Urinary bladder (tissue), 4 donors: ENCODE data around the gene SLC51A. TPM values are rescaled to one million over a fixed set of nuclear protein-coding genes. Genes with fewer than 3 reads are reported as not detected.
"Not testable (repeated sequence)": the region's sequence is repeated elsewhere in the genome, so short reads cannot be mapped to it uniquely, and the experiment has no call there.

ENCODE experiments used
- DNase-seq: peaks from one replicate; pipeline ENCODE4 v3.0.0-alpha.2; 2015; ENCODE audit errors: extremely low spot score
- H3K27ac ChIP-seq: one replicate; pipeline ENCODE4 v1.5.1; 2013; ENCODE audit warnings: low read depth, mild to moderate bottlenecking, moderate library complexity
- H3K36me3 ChIP-seq: one replicate; pipeline ENCODE4 v1.6.1; 2013; ENCODE audit warnings: mild to moderate bottlenecking, moderate library complexity; ENCODE audit not compliant: insufficient read depth
- H3K4me1 ChIP-seq: one replicate; pipeline ENCODE4 v1.6.1; 2013; ENCODE audit warnings: mild to moderate bottlenecking, moderate library complexity; ENCODE audit not compliant: insufficient read depth
- H3K4me3 ChIP-seq: one replicate; pipeline ENCODE4 v1.5.1; 2013; ENCODE audit warnings: low read depth, low read length
- WGBS: extraction: QIAGEN DNeasy Blood & Tissue Kit; methylation state at CpG from one replicate; pipeline ENCODE4 v1.1.7; 2013; 5-methylcytosine and 5-hydroxymethylcytosine counted together
- polyA plus RNA-seq: library from polyadenylated mRNA; stranded (reverse); fragments of 200-250 nt; gene quantifications from one replicate; pipeline ENCODE4 v1.2.3, GENCODE V29; 2013
- total RNA-seq: library from RNA; depleted of rRNA; stranded (reverse); fragments of >200 nt; gene quantifications from one replicate; pipeline ENCODE4 v1.2.3, GENCODE V29; 2014
- donor health status: healthy with polysubstance abuse.
- donor health status: healthy.

Gene SLC51A
- total and polyA plus RNA-seq, 2 donors, result 0.23 TPM; not detected in 1

DNA sequence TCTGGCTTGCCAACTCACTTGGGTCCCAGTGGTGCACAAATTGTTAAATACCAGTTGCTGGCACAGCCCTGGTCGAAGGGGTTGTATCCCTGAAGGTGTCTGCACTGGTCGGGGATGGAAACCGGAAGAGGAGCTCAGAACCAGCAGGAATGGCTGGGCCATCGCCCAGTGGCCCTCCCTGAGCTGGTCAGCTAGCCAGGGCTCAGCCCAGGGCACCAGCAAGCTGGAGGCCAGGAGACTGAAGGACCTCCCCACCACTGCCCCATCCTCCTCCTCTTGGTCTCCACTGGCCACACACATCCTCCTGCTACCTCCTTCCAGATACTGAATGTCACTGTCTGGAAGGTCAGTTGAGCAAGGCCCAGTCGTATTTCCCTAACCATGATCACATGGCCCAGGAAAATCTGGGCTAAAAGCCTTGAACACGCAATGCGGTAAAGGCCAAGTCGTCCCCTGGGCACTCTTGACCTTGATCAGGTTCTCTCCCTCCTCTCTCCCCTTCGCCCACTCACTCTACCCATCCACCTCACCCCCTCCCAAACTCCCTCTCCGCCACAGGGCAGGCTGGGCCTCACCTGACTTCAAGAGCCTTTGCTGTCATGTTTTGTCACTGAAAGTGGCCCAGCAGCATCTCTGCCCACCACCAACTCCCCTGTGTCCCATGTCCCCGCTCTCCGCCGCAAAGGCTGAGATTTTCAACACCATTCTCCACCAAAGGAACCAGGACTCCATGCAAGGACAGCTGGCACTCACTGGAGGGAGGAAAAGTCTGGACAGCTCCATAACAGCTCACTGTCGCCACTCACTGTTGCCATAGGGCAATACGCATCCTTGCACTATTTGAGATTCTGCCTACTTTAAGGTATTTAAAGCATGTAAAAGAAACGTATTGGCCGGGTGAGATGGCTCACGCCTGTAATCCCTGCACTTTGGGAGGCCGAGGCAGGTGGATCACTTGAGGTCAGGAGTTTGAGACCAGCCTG is 17.3 kb upstream of the SLC51A start:
- Histone ChIP-seq H3K36me3 (no peaks in the 10 kb centered on the region), H3K4me1 (no peaks in the 10 kb centered on the region), H3K27ac (no peak overlapping the region), H3K4me3 (no peak overlapping the region)
- WGBS, result 81% methylated on average over 19 of the region's 19 CpGs
- no peak for DNase-seq

DNA sequence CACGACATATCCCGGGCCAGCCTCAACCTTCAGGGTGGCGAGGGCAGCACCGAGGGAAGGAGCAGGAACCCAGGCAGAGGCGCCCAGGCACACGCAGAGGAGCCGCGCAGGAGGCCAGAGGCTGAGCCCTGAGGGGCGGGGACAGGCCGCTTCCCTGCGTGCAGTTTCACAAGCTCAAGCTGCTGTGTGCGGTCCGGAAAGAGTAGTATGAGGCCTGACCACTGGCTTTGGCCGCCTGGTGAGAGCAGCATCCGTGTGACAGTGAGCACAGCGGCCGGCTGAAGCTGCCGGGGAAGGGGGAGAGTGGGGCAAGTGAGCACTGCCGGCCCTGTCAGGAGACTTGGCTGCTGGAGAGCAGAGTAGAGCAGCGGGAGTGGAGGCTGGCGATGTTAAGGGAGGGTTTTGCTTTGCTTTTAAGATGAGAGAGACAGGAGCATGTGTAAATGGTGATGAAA is 13.8 kb upstream of the SLC51A start:
- no peak for DNase-seq
- no peak overlapping the region for H3K4me3 ChIP-seq
- WGBS, result 37% methylated on average over 21 of the region's 21 CpGs
- H3K36me3 ChIP-seq, result no peaks in the 10 kb centered on the region
- no peak overlapping the region for H3K27ac ChIP-seq
- no peaks in the 10 kb centered on the region for H3K4me1 ChIP-seq

- H3K4me3 ChIP-seq, result no peak overlapping the region
- no peaks in the 10 kb centered on the region for H3K36me3 ChIP-seq
- DNase-seq, result no peak
- H3K27ac ChIP-seq, result no peak overlapping the region
- H3K4me1 ChIP-seq, result no peaks in the 10 kb centered on the region
- WGBS, result 85% methylated on average over 3 of the region's 3 CpGs
Measured at GRCh38 chr3:196203846-196204245, 12.5 kb upstream of the SLC51A start.

- not testable (repeated sequence) for H3K27ac ChIP-seq, H3K4me3 ChIP-seq, DNase-seq, H3K4me1 ChIP-seq, H3K36me3 ChIP-seq
- WGBS, result 91% methylated on average over 9 of the region's 9 CpGs
Measured at GRCh38 chr3:196205442-196206205, 10.7 kb upstream of the SLC51A start.

GRCh38 chr3:196207159-196207832 is 9.0 kb upstream of the SLC51A start:
- Histone ChIP-seq H3K36me3 (no peaks in the 10 kb centered on the region), H3K4me1 (no peaks in the 10 kb centered on the region), H3K27ac (no peak overlapping the region), H3K4me3 (peak overlapping the region; percentile 28)
- 13% methylated on average over 50 of the region's 70 CpGs for WGBS
- DNase-seq, result no peak

DNA sequence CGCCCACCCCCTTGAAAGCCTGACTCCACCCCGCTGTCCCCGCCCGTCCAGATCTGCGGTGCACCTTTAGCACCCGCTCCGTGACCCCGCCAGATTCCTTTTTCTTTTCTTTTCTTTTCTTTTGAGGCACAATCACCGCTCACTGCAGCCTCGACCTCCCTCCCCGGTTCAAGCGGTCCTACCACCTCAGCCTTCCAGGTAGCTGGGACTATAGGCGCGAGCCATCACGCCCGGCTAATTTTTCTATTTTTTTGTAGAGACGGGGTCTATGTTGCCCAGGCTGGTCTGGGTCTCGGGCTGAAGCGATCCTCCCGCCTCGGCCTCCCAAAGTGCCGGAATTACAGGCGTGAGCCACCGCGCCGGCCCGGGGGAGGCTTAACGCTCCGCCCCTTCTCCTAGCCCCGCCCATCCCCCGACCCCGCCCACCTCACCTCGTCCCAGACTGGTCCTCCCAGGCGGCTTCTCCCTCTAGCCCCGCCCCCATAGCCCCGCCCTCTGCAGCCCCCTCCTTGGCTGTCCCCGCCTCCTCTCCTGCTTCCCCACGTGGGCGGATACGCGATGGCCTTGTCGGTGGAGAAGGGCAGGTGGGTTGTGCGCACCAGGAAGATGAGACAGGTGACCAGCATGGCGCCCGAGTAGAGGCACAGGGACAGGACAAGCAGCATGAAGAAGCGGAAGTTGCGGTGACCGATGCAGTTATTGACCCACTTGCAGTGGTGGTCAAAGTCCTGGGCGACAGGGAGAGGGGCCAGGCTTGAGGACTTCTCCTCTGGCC is 8.3 kb upstream of the SLC51A start:
- no peak overlapping the region for H3K27ac ChIP-seq
- H3K36me3 ChIP-seq, result no peaks in the 10 kb centered on the region
- peak overlapping the region; percentile 28 for H3K4me3 ChIP-seq
- WGBS, result 33% methylated on average over 49 of the region's 49 CpGs
- DNase-seq, result no peak
- H3K4me1 ChIP-seq, result no peaks in the 10 kb centered on the region

GRCh38 chr3:196208942-196209695 is 7.2 kb upstream of the SLC51A start:
- Histone ChIP-seq H3K4me1 (no peaks in the 10 kb centered on the region), H3K27ac (no peak overlapping the region), H3K36me3 (no peaks in the 10 kb centered on the region), H3K4me3 (no peak overlapping the region)
- DNase-seq, result no peak
- whole genome bisulfite sequencing, result 90% methylated on average over 24 of the region's 24 CpGs

- not testable (repeated sequence) for DNase-seq, H3K36me3 ChIP-seq, H3K27ac ChIP-seq, H3K4me3 ChIP-seq, H3K4me1 ChIP-seq
- WGBS, result 91% methylated on average over 11 of the region's 11 CpGs
Measured at GRCh38 chr3:196209944-196210672, 6.2 kb upstream of the SLC51A start.

GRCh38 chr3:196210673-196211556 is 5.4 kb upstream of the SLC51A start, which contains the start of gene ZDHHC19:
ZDHHC19 (minus strand) TSS chr3:196211400; CDS start chr3:196211315, 85 bp downstream.
- 72% methylated on average over 23 of the region's 23 CpGs for WGBS
- no peak for DNase-seq
- Histone ChIP-seq H3K4me1 (no peaks in the 10 kb centered on the region), H3K4me3 (no peak within 1 kb of the TSS), H3K36me3 (no peaks in the 10 kb centered on the region), H3K27ac (no peak within 1 kb of the TSS)

DNA sequence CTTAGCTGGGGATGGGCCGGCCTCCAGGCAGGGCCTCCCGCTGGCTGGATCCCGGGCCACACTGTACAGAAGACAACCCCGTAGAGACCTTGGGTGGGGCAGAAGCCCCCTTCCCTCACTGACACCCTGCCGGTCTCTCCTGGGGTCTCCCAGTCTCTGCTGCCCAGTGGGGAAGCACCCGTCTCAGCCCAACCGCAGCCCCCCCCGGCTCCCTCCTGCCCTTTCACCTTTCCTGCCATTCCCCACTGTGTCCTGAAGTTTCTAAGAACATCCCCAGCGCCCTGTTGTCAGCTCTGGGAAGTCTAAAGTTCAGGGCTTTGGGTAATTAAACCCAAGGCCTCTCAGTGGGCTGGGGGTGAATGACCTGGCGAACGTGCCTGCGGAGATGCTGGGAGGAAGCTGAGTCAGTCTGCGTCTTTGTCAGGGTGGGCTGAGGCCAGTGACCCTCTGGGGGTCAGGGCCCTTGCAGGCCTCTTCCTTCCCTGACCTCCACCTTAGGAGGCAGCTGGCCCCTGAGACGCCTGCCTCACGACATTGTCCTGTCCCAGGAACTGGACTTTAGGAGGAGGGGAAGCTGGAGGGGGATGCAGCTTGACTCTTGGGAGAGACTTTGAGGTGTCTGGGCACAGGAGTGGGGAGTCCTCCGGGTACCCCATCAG is 1.4 kb upstream of the SLC51A start:
- no peaks in the 10 kb centered on the region for H3K4me1 ChIP-seq
- H3K4me3 ChIP-seq, result no peak overlapping the region
- H3K27ac ChIP-seq, result no peak overlapping the region
- 85% methylated on average over 16 of the region's 16 CpGs for WGBS
- DNase-seq, result no peak
- no peaks in the 10 kb centered on the region for H3K36me3 ChIP-seq
